HG02759 (cell line): ENCODE measurements around the gene OR51E2.
"Not testable (repeated sequence)": the region's sequence is repeated elsewhere in the genome, so short reads cannot be mapped to it uniquely, and the experiment has no call there.

ENCODE experiments used
- ATAC-seq: cut with Tn5 transposase; IDR thresholded peaks from one replicate; pipeline ENCODE4 v1.9.1; 2021; ENCODE audit warnings: mild to moderate bottlenecking, moderate library complexity; ENCODE audit not compliant: unreplicated experiment

Gene OR51E2, protein sequence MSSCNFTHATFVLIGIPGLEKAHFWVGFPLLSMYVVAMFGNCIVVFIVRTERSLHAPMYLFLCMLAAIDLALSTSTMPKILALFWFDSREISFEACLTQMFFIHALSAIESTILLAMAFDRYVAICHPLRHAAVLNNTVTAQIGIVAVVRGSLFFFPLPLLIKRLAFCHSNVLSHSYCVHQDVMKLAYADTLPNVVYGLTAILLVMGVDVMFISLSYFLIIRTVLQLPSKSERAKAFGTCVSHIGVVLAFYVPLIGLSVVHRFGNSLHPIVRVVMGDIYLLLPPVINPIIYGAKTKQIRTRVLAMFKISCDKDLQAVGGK

DNA sequence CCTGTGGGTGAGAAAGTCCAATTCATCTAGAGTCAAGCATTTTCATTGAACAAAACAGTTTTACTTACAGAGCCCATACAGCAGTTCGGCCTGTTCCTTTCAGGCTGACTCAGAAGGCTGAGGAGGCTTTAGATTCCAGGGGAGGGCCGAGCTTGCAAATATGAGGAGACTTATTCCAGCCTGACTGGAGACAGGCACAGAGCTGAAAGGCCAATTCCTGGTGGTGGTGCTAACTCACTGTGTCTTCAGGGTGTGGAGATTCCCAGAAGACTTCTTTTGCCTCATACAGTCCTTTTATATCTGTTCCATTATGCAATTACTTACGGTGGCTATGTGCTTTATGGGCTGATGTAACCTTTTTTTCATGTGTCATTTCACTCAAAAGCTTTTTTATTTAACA is at the start of gene OR51E2:
Gene OR51E2 (minus strand): TSS at position 269 of the 400 bp plus-strand sequence. CDS start 15,142 bp downstream, outside the sequence.
- ATAC-seq: no peak

DNA sequence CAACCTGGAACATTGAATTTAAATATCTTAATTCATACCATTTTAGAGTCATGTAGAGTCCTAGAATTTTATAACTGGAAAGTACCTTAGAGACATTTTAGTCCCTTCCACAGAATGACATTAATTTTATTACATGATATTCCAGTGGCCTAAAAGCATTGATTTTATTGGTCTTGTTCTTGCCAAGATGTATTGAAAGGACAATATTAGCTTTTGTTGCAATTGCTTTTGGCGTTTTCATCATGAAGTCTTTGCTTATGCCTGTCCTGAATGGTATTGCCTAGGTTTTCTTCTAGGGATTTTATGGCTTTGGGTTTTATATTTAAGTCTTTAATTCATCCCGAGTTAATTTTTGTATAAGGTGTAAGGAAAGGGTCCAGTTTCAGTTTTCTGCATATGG is 43.1 kb upstream of the OR51E2 start:
- no peak for ATAC-seq

DNA sequence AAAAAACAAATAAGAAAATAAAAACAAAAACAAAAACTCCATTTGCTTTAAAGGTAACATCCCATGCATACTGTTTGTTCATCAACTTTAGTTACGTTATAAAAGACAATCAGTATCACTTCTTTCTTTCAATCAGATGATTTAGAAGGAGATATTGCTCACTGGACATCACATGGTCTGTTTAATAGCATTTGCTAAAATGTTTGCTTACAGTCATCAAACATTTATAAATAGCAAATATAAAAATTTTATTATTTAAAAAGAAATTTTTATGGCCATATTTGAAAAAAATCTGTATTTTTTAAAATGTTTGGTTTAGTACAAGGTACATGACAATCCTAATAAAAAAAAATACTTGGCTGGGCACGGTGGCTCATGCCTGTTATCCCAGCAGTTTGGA is 29.5 kb upstream of the OR51E2 start:
- no peak for ATAC-seq

DNA sequence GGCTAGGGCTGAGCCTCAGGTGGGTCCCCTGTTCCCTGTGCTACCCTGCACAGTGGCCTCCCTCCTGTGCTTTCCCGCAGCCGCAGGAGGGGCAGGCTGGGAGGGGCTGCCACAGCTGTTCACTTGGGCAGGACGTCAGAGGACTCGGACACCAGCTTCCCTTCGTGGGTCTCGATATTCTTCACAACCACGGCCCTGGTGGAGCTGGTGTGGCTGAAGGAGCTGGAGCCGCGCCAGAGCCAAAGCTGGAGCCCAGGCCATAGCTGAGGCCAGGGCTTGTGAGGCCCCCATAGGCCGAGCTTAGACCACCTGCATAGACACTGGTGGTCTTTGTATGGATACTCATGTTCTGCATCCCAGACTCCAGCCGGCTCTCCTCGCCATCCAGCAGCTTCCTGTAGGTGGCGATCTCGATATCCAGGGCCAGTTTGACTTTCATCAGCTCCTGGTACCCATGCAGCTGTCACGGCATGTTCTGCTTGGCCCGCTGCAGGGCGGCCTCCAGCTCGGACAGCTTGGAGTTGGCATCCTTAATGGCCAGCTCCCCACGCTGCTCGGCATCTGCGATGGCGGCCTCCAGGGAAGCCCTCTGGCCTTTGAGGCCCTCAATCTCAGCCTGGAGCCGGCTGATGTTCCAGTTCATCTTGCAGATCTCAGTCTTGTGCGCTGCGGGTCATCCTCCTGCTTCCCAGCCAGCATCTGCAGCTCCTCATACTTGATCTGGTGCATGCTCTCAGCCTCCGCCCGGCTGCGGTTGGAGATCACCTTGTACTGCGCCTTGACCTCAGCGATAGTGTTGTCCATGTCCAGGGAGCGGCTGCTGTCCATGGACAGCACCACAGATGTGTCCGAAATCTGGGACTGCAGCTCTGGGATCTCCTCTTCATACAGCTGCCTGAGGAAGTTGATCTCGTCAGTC is 25.2 kb upstream of the OR51E2 start:
- not testable (repeated sequence) for ATAC-seq

DNA sequence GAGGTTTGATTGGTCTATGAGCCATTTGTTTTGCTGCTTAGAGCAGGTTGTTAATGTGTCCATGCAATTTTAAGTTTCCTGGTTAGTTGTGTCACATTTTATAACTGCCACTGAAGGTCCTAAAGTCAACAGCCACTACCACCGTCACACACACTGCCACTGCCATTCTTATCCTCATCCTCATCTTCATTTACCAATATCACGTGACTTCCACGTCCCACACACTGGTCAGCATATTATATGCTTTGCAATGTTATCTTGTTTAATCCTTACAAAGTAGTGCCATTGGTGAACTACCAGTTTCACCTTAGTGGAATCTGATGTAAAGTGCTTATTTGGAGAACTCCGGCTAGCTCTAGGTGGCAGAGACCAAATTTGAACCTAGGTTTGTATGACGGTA is 16.6 kb upstream of the OR51E2 start:
- ATAC-seq: no peak

DNA sequence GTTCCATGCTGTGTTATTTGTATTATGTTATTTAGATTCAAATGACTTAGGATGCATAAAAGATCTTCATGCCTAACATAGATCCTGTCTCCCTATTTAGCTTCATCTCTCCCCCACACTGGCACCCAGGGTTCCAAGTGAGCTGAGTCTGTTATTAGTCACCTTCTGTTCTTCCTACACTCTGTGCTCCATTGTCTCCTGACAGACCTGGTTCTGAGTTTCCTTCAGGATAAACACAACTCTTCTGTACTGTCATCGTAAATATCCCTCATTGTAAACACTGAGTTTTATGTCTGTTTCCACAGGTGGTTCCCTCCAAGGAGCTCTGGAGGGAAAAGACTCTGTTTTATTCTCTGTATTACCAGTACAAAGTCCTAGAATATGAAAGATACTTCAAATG is 15.6 kb upstream of the OR51E2 start:
- ATAC-seq: no peak

DNA sequence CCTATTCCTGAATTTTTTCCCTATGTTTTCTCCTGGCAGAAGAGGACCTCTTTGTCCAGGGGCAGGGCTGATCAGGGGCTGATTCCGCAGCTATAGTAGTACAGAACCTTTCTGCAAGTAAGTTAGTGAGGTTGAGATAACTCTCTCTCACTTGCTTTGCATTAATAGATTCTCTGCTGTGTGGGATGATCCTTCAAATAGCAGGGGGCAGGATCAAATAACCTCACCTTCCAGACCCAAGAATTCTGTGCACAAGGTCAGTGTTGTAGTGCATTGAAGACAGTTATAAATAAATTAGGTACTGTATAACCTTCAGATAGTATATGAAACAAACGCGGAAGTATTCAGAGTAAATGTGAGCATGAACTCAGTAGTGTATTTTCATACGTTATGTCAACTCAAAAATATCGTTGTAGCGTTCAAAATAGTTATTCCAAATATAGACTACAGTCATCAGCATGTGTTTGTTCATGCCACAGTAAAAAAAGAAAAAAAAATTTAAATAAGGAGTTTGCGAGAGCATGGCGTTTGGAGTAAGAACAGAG is 7.2 kb upstream of the OR51E2 start:
- no peak for ATAC-seq

DNA sequence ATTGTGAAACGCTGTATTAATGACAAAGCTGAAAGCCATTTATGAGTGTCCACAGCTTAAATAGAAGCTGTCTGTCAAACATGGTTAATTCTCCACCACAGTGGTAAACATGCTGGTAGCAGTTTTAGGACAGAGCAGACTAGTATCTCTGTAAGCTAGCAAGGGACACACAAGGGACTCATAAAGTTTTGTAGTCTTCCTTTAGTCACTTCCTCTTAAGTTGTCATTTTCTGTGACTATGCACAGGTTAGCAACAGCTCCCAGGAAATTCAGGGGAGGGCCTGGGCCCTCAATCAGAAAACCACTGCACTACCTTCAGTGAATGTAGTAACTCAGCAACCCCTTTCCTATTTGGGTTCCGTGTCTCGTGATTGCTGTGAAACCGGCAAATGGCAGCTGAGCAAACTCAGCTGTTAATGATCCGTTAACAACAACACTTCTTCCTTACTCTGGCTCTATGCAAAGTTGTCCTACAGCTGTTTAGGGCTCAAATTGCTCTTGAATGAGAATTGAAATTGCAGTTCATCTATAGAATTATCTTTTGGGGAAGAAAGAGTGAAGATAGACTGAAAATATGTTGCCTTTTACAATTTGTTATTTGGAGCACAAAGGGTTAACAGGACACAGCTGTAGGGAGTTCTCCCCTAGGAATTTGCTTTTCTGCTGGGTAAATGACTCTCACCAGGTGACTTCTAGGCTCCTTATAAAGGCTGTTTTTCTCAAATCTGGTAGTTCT is 6.6 kb upstream of the OR51E2 start, which contains the start of gene MMP26:
Gene MMP26 (plus strand): TSS at position 731 of the 736 bp plus-strand sequence.
- ATAC-seq: peak; percentile 59

DNA sequence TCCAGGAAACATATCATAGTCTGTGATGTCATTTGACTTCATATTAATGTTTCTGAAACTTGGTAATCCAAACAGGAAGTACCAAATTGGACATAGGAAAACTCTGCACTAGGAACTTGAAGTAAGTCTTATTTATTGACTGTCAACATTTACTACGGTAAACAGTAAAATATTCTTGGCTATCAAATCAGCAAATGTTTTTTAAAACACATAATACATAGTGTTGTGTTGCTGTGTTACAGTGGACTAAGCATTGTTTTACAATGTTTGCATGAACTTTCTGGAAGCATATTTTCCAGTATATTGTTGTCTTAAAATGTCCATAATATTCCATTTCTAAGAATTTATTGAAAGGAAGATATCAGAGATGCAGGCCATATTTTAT is 2.8 kb upstream of the OR51E2 start:
- no peak for ATAC-seq

DNA sequence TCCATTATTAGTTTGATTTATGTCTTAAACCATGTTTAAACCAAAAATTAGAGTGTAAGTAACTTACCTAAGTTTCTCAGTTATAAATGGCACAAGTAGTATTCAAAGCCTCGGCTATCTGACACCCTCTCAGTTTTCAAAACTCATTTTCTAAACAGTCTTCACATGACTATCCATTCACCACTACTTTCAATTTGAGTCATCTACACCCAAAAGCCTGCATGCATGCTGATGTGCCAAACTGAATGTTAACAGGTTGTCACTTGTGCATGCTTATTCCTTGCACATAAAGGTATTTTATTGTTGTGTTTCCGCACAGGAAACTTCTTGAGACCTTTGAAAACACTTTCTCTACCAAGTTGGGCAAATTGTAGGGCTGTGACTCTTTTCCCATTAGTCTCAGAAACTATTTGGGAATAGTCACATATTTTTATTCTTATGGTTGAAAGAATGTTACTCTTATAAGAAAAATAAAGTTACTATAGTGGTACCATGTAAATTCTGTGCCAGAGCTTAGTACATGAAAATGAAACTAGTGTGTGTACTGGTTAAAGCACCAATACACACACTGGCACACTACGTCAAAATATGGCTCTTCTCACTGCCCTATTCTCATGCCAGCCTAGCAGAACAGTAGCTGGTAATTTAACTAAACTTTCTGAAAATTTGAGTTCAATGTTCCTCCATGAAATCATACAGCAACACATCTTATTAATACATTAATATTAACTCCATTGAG is 2.2 kb upstream of the OR51E2 start:
- peak; percentile 84 for ATAC-seq

DNA sequence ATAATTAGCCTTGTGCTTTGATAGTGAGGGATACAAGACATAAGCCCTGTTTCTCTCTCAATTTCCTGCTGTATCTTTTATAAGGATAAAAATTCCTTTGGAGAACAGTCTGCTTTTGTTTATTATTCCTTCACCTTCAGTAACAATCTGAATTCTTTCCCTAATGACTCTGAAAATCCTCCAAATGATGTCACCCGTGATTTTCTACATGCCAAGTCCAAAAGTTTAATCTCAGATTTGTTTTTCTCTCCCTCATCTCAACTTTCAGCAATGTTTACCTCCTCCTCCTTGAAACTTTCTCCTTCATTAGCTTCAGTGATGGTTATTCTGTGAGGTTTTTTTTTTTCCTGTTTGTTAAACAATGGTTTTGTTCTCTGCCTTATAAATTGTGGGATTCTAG is 2.2 kb downstream of the OR51E2 start:
- ATAC-seq: no peak

DNA sequence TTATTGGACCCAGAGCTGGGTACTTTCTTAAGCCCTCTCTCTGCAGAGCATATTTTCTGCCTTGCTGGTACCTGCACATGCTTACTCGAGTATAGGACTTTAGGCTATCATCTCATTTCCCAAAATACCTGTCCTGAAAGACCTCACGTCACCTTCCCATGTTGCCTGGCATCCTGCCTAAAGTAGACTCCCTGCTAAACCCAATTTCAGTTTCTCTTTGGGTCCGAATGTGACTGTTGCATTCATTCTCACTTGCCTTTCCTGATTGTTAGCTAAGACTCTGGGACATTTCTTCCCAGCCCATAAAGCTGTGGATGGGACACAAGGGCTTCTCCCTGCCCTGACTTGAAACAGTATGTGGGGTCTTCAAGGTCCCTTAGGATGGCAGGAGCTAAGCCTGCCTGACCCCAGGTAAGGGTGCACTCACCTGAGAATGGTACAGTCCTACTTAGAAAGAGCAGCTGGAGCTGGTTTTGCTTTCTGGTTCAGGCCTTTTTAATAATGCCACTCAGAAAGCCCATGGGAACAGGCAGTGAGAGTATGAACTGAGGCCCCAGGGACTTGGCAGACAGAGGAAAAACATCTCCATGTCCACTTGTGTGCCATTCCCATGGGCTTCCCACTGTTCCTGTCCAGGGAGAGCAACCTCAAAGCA is 12.9 kb downstream of the OR51E2 start:
- no peak for ATAC-seq

DNA sequence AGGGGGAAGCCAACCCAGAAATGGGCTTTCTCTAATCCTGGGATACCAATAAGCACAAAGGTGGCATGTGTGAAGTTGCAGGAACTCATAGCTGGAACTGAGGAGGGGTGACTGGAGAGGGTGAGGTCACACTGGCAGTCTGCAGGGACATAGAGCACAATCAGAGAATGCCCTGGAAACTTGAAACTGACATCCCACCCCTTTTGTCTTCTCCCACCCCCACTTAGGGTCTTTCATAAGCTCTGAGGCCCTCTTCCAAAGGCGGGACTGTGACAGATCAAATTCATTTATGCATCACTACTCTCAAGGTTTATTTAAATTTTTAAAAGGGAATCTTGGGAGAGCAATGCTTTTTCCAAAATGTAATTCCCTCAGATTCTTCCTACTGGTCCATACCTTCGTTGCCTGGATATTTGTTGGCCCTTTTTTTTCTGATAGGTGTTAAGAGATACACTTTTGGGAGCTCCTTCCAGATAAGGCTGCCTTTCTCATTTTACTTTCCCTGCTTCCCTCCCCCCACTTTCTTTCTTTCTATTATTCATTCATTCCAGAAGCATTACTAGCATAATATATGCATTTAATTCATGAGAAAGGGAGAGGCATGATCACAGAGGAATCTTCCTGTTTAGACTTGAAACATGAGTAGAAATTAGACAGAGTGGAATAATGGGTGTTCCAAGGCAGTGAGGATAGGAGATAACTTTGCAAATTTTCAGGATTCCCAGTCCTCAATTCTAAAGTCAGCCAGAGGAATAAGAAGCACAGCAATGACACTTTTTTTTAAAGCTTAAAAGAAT is 14.8 kb downstream of the OR51E2 start:
- no peak for ATAC-seq

DNA sequence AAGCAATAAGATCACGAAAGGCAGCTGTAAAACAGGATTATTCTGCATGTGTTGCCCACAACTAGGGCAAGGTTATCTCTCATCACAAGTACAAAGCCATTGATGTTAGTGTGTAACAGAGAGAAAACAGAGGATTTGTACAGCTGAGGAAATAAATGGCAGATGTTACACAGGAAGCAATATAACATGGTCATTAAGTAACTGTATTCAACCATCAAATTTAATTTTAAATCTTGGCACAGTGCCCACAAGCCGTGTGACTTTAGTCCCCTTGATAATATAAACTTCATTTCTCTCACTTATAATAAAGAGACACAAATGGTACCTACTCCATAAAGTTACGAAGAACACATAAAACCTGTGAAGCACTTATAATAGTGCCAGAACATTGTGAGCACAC is 17.3 kb downstream of the OR51E2 start:
- no peak for ATAC-seq

DNA sequence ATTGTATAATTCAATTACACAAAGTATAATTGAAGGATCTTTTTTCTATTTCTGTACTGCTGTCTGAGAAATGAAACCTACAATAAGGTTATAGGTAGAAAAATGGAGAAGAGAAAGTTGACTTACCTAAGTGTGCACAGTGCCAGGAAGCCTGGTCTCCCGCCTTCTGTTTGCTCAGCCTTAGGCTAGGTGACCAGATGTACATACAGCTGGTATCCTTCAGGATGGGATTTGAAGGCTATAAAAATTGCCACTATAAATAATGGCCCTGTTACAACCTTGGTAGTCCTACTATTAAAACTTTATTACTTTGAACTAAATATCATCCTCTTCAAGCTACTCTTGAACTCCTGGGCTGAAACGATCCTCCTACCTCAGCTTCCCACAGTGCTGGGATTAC is 19.7 kb downstream of the OR51E2 start:
- ATAC-seq: no peak

DNA sequence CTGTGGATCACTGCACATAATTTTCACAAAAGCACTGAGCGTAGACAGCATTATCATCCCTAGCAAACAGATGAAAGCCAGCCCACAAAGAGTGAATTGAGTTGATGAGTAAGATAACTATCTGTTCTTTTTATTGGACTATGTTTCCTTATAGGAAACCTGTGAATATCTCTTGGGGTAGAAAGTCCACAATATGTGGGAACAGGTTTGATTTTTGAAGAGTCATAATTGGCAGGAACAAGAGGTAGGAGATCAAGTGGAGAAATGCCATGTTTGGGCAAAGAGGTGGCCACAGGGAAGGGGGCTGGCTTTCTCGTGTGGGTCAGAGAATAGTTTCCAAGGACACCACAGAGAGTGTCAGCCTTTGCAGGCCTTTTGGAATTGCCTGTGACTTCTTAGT is 23.9 kb downstream of the OR51E2 start:
- no peak for ATAC-seq

DNA sequence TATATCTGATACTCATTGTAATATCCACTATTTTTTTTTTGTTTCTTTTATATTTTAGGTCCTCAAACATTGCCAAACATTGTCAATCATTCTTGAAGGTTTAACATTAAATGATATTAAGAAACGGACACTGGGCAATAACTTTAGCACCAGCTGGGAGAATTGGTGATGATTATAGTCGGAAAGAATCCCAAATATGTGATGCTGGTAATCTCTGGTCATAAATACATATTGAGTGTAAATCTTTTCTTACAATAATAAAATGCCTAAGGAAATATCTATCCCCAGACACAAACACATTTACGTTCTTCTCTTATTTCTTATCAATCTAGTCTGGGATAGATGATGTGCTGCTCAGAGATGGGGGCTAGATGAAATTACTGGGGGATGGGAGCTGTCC is 25.2 kb downstream of the OR51E2 start:
- ATAC-seq: no peak

DNA sequence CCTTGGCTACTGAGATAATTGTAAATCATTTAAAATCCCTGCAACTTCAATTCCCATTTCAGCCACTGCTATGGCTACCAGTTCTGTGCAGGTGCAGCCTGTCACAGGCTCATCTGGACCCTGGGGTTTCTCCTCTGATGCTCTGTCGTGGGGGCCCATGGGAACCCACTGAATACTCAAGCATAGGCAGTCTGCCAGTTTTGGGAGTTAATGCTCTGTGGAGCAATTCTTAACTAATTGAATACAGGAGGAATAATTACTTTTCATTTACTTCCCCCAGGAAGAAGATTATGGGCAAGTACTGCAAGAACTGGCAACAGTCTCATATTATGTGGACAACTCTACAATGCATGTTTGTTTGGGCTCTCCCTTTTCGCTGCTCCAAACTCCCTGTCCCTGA is 25.9 kb downstream of the OR51E2 start:
- no peak for ATAC-seq

DNA sequence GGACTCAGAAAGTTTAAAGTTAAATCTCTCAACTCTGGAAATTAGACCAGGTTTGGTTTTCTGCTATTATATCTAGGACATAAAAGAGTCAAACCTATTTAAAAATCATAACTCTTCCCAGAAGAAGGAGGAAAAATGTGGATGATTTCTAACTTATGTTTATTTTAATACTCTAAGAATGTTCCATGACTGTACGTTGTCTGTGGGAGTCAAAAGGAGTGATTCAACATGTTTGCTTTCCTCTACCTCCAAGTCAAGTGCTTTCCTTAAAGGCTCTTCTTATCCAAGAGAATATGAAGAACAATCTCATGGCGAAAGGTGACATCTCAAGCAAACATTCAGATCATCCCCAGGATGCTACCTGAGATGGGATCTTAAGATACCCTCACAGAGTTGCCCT is 32.2 kb downstream of the OR51E2 start:
- no peak for ATAC-seq
